MM.1S (cell line): Measurements from ENCODE around the gene C16orf82.

ENCODE experiments used
- DNase-seq: peaks from one replicate; pipeline ENCODE4 v3.0.0-alpha.2; 2015
- H2AFZ ChIP-seq: fragments of 300-600 bp; sonication (generic); 2 replicates; pipeline ENCODE4 v1.6.0; 2016; ENCODE audit warnings: antibody characterized with exemption, low read length
- H3F3A ChIP-seq: fragments of 300-600 bp; sonication (generic); 2 replicates; pipeline ENCODE4 v1.6.1; 2016; ENCODE audit warnings: mild to moderate bottlenecking, antibody characterized with exemption, low read length, moderate library complexity, mixed read lengths; ENCODE audit not compliant: insufficient read depth
- H3K27ac ChIP-seq: fragments of 300-600 bp; sonication (generic); 2 replicates; pipeline ENCODE4 v1.5.1; 2016; ENCODE audit warnings: mild to moderate bottlenecking, low read length
- H3K27me3 ChIP-seq: fragments of 300-600 bp; sonication (generic); replicated peaks from 2 replicates; pipeline ENCODE4 v1.6.0; 2016; ENCODE audit warnings: low read length; ENCODE audit not compliant: insufficient read depth
- H3K36me3 ChIP-seq: fragments of 300-600 bp; sonication (generic); replicated peaks from 2 replicates; pipeline ENCODE4 v1.6.1; 2016; ENCODE audit warnings: mild to moderate bottlenecking, low read length, mixed read lengths; ENCODE audit not compliant: insufficient read depth
- H3K4me1 ChIP-seq: fragments of 300-600 bp; sonication (generic); 2 replicates; pipeline ENCODE4 v1.6.1; 2016; ENCODE audit warnings: low read length, mixed read lengths
- H3K4me2 ChIP-seq: fragments of 300-600 bp; sonication (generic); 2 replicates; pipeline ENCODE4 v1.6.0; 2016; ENCODE audit warnings: low read depth, low read length
- H3K4me3 ChIP-seq: fragments of 300-600 bp; sonication (generic); 2 replicates; pipeline ENCODE4 v1.5.1; 2016; ENCODE audit warnings: low read length, mixed read lengths
- H3K79me2 ChIP-seq: fragments of 300-600 bp; sonication (generic); 2 replicates; pipeline ENCODE4 v1.6.1; 2016; ENCODE audit warnings: mixed run types, low read length, mixed read lengths
- H3K9ac ChIP-seq: fragments of 300-600 bp; sonication (generic); 2 replicates; pipeline ENCODE4 v1.6.1; 2016; ENCODE audit warnings: low read length, mixed read lengths
- H3K9me2 ChIP-seq: fragments of 300-600 bp; sonication (generic); replicated peaks from 2 replicates; pipeline ENCODE4 v1.6.1; 2016; ENCODE audit warnings: mild to moderate bottlenecking, low read length, mixed read lengths; ENCODE audit not compliant: insufficient read depth
- H3K9me3 ChIP-seq: fragments of 300-600 bp; sonication (generic); replicated peaks from 2 replicates; pipeline ENCODE4 v1.6.1; 2016; ENCODE audit warnings: mild to moderate bottlenecking, low read length, mixed read lengths; ENCODE audit not compliant: insufficient read depth
- H4K20me1 ChIP-seq: fragments of 300-600 bp; sonication (generic); 2 replicates; pipeline ENCODE4 v1.6.1; 2016; ENCODE audit warnings: mild to moderate bottlenecking, low read length, moderate library complexity, mixed read lengths; ENCODE audit not compliant: insufficient read depth
- CTCF ChIP-seq: fragments of 300-600 bp; sonication (generic); IDR thresholded peaks from 2 replicates; pipeline ENCODE4 v1.5.1; 2016; ENCODE audit warnings: antibody characterized with exemption, low read length, mixed read lengths
- EZH2 ChIP-seq: fragments of 300-600 bp; sonication (generic); optimal IDR thresholded peaks from 2 replicates; pipeline ENCODE3; 2017; ENCODE audit warnings: low read depth, mild to moderate bottlenecking, antibody characterized with exemption, low read length, mixed read lengths
- EZH2phosphoT487 ChIP-seq: fragments of 300-600 bp; sonication (generic); IDR thresholded peaks from 2 replicates; pipeline ENCODE4 v1.6.1; 2018; ENCODE audit warnings: antibody characterized with exemption, low read length

C16orf82 gene

GRCh38 chr16:27025581-27025980, 41.1 kb upstream of the C16orf82 start:
- TF ChIP-seq EZH2phosphoT487: no peak
- no peak for TF ChIP-seq CTCF
- TF ChIP-seq EZH2: no peak
- H2AFZ ChIP-seq: no peak overlapping the region
- no peaks in the 10 kb centered on the region for H3F3A ChIP-seq
- H3K9me2 ChIP-seq: no peaks in the 10 kb centered on the region
- no peaks in the 10 kb centered on the region for H3K79me2 ChIP-seq
- H4K20me1 ChIP-seq: no peaks in the 10 kb centered on the region
- H3K27ac ChIP-seq: no peak overlapping the region
- no peaks in the 10 kb centered on the region for H3K27me3 ChIP-seq
- no peak for DNase-seq
- no peak overlapping the region for H3K9ac ChIP-seq
- no peaks in the 10 kb centered on the region for H3K36me3 ChIP-seq
- no peaks in the 10 kb centered on the region for H3K4me1 ChIP-seq
- H3K9me3 ChIP-seq: no peaks in the 10 kb centered on the region
- H3K4me3 ChIP-seq: no peak overlapping the region
- H3K4me2 ChIP-seq: no peak overlapping the region

GRCh38 chr16:27027971-27028370, 38.8 kb upstream of the C16orf82 start:
- Histone ChIP-seq H3K27ac (no peak overlapping the region), H3F3A (no peaks in the 10 kb centered on the region), H3K9ac (no peak overlapping the region), H3K79me2 (no peaks in the 10 kb centered on the region), H2AFZ (no peak overlapping the region), H3K9me2 (no peaks in the 10 kb centered on the region), H4K20me1 (no peaks in the 10 kb centered on the region), H3K9me3 (no peaks in the 10 kb centered on the region), H3K4me2 (no peak overlapping the region), H3K27me3 (no peaks in the 10 kb centered on the region), H3K4me1 (no peaks in the 10 kb centered on the region), H3K36me3 (no peaks in the 10 kb centered on the region), H3K4me3 (no peak overlapping the region)
- TF ChIP-seq CTCF: no peak
- no peak for TF ChIP-seq EZH2
- no peak for TF ChIP-seq EZH2phosphoT487
- DNase-seq: no peak

- Histone ChIP-seq H3K79me2 (no peaks in the 10 kb centered on the region), H3K27ac (no peak overlapping the region), H3K9me2 (no peaks in the 10 kb centered on the region), H3K9me3 (no peaks in the 10 kb centered on the region), H3K27me3 (no peaks in the 10 kb centered on the region), H3K4me3 (no peak overlapping the region), H3K4me2 (no peak overlapping the region), H3F3A (no peaks in the 10 kb centered on the region), H2AFZ (no peak overlapping the region), H3K36me3 (no peaks in the 10 kb centered on the region), H3K9ac (no peak overlapping the region), H3K4me1 (no peaks in the 10 kb centered on the region), H4K20me1 (no peaks in the 10 kb centered on the region)
- DNase-seq: no peak
- TF ChIP-seq EZH2 (no peak), EZH2phosphoT487 (no peak), CTCF (no peak)
Measured at GRCh38 chr16:27028591-27029110, 38.1 kb upstream of the C16orf82 start.
